ENCODE results near the gene TLE7.
A peak's percentile ranks its signal among the peaks of the same experiment; 100 is the strongest.

The TLE7 gene

DNA sequence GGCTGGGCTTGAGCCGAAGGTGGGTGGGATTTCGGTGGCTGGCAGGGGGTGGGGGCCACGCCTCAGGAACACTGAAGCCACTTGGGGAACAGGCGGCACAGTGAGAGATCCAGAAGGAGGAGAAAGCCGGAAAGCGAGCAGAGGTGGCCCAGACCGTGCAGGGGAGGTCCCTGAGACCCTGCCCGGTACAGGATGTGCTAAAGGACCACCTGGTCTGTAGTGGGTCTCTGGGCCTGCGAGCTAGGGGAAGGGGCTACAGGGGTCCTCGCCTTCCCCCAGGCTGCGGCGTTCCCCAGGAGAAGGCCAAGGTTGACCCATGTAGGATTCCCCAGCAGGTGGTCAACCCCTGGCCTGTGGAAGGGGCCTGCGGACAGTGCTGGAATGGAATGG lies at the start of gene TLE7:
TSS of gene TLE7 (minus strand) at position 4 of the 390 bp plus-strand sequence. CDS start 8,730 bp downstream, outside the sequence.
- no peak within 1 kb of the TSS for H3K4me3 ChIP-seq (ENCODE audit: low read depth, low read length)

DNA sequence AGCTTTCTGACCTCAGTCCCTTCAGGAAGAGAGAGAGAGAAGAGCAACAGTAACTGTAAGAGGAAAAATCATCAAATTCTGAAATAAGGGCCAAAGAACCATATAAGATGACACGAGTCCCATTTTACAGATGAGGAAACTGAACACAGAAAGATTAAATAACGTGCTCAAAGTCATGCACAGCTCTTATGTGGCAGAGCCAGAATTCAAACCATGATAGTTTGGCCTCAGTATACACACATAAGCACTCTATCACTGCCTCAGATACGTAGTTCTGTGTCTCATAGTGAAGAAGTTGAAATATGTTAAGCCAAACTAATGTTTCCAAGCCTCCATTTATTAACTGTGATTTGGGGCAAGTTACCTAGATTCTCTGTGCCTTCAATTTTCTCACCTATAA lies 49.2 kb upstream of the TLE7 start:
- no peak overlapping the region for H3K4me3 ChIP-seq (ENCODE audit: low read depth, low read length)

DNA sequence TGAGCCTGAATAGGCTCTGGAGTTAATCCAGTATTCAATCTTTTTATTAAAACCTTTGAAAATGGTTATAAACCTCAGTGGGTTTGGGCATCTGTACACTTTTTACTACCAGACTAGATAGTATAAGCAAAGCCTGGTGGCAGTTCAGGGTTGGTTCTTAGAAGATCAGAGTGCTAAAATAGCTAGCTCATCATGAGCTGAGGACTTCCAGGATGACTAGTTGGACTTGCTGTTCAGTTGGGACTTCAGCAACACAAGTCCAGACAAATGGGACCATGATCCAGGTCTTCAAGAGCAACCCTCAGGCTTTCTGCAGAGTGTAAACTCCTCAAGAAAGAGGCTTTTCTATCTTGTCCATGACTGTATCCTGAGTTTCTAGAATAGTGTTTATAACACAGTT lies 48.5 kb upstream of the TLE7 start:
- H3K4me3 ChIP-seq (ENCODE audit: low read depth, low read length): no peak overlapping the region

DNA sequence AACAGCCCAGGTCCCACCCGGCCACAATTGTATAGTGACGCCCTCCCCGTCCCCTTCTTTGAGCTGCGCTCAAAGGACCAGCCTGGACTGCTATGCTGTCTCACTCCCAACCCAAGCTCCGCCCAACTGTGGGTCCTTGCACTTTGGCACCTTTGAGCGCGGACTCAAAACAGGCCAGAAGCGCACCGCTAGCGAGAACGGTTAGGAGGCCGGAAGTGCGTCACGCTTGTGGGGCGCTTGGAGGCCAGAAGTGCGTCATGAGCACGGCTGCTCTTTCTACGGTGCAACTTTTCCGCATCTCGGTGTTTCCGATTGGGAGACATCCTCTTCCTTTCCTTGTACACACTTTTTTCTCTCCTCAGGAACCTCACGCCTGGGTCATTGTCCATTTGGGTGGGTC lies 47.3 kb upstream of the TLE7 start, which contains the start of gene ZNF19:
TSS of gene ZNF19 (minus strand) at position 203 of the 400 bp plus-strand sequence. CDS start 7,210 bp downstream, outside the sequence.
- no peak within 1 kb of the TSS for H3K4me3 ChIP-seq (ENCODE audit: low read depth, low read length)

DNA sequence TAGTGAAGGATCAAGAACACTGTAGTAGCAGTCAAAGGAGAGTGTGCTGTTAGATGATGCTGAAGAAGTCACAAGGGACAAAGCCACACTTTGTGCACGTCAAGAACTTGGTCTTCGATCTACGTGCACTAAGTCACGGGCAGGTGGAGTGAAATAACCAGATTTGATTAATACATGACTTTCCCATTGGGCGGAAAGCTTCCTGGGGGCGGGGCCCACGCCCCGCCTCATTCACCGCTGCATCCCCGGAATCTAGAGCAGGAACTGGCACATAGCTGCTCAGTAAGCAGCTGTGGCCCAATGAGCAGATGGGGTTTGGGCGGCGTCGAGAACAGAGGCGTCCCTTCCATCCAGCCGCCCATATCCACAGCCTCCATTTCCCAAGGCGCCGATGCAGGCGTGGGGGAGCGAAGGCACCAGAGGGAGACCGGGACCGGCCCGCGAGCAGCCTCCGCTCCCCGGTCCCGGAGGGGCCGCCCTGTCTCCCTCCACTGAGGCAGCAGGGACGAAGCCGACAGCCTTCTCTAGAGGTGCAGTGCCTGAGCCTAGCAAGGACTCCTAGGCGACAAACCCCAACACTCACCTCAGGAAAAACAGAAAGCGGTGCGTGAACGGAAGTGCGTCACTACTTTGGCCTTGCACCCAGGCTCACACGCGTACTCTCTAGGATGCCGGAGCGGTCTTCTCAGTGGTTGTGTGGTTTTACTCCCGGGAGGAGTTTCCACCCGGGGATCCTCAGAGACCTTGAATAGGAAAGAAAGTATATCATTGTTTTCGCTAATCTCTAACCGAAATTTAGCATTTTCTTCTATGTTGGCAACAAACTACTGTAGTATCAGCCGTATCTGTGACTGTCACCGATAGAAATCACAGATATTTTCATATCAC lies 42.4 kb upstream of the TLE7 start:
- H3K4me3 ChIP-seq (ENCODE audit: low read depth, low read length): peak overlapping the region; percentile 92

DNA sequence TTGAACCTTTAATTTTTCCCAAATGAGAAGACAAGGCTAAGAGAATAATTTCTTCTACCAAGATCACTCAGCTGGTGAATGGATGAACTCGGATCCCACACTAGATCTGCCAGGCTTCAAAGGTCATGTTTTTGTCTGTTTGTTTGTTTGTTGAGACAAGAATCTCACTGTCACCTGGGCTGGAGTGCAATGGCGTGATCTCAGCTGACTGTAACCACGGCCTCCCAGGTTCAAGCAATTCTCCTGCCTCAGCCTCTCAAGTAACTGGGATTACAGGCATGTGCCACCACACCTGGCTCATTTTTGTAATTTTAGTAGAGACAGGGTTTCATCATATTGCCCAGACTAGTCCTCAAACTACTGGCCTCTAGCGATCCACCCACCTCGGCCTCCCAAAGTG lies 40.7 kb upstream of the TLE7 start:
- H3K4me3 ChIP-seq (ENCODE audit: low read depth, low read length): no peak overlapping the region

DNA sequence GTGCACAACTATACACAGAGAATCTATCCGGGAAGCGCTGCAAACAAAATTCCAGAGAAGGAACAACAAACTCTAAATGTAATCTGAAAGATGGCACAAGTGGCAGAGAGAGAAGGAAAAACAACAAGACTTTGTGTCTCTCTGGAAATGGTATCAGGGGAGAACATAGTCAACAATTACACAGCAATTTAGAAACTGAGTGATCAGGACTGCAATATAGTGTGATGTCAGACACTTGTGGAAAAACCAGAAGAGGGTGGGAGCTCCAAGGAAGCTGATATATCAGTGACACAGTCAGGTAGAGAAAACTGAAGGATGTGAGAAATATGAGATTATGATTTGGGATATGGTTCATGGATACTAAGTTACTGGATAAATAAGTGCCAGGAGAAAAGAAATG lies 39.1 kb upstream of the TLE7 start:
- no peak overlapping the region for H3K4me3 ChIP-seq (ENCODE audit: low read depth, low read length)

DNA sequence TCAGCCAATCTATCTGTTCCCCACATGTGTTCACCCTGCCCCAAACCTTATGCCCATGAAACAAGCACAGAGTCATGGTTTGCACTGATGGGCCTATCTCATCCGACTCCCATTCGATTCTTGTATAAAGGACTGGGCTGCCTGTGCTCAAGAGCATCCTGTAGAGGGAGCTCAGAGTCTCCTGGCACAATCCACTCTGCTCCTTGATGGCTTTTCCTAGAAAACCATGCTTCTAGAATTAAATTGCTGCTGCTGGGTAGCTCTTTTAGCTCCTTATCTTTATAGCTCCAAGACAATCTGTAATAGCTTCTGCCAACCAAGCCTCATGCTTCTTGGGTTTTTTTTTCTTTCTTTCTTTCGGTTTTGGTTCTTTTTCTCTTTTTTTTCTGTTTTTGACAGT lies 37.6 kb upstream of the TLE7 start:
- H3K4me3 ChIP-seq (ENCODE audit: low read depth, low read length): no peak overlapping the region

DNA sequence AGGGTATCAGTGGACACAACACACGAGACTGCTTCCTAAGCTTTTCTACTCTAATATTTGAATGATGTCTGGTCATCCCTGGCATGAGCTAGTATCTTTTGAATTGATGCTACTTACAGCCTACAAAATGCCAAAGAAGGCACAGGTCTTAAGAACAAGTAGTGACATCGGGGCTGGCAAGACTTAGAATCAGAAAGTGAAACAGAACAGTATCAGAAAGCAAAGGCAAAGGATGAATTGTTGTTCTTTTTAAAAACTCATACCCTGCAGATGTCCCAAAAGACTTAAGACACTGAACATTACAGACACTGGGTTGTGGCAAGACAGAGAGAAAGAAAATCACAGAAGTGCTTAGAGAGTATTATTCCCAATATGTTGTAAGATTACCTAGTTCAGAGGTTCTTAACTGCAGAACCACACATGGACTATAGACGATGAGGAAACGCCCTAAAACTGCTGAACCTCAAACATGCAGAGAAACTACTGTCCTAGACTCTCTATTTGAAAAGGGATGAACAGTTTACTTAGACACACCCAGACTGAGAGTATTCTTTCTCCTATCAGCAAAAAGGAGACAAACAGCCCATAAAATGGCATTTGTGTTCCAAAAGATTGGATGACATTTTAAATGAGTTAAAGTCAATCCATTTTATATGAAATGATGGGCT lies 34.7 kb upstream of the TLE7 start:
- no peak overlapping the region for H3K4me3 ChIP-seq (ENCODE audit: low read depth, low read length)

DNA sequence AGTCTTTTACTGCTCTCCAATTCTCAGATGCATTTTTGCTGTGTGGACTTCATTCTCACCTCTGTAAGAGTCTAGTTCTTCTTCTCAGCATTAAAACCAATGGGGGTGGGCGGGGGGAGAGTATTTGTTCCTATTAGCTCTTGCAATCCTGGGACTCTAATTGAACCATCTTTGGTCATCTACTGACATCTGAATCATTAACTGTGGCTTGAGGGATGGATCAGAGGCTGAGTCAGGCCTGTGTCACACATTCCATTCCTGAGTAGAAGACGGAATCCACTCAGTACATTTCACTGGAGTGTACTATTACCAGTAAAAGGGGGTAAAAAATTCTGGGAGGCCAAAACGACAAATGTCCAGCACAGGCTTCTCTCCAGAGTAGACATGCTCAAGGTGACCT lies 33.0 kb upstream of the TLE7 start:
- H3K4me3 ChIP-seq (ENCODE audit: low read depth, low read length): no peak overlapping the region

DNA sequence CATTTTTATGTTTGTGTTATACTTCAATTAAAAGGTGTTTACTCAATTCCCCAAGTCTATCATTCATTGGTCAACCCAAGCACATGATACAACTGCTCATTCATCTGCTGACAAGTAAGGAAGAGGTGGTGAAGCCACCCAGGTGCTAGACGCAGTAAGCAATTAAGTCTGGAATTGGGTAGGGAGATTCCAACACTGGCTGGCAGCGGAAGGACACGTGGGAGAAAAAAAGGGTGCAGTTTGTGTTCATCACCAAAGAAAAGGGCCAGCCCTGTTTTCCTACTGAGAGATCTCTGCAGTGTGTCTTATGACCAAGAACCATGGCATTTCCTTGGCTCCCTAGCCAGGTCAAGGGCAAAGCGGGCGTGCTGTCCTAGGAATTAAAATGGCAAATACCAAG lies 32.0 kb upstream of the TLE7 start:
- H3K4me3 ChIP-seq (ENCODE audit: low read depth, low read length): no peak overlapping the region

DNA sequence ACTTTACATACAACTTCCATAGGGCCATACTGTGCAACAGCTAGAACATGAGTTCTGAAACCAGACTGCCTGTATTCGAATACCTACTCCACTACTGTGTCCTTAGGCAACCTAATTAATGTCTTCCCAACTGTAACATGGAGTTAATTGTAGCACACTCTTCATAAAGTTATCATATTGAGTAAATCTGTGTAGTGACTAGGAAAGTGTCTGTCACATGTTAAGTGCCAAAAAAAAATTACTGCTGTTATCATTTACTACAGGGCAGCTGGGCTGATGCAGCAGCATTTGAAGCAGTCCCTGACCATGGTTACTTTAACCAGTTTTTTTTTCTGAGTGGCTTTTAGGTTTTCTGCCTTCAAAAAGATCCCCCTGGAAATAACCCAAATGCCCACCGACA lies 31.1 kb upstream of the TLE7 start:
- H3K4me3 ChIP-seq (ENCODE audit: low read depth, low read length): no peak overlapping the region

DNA sequence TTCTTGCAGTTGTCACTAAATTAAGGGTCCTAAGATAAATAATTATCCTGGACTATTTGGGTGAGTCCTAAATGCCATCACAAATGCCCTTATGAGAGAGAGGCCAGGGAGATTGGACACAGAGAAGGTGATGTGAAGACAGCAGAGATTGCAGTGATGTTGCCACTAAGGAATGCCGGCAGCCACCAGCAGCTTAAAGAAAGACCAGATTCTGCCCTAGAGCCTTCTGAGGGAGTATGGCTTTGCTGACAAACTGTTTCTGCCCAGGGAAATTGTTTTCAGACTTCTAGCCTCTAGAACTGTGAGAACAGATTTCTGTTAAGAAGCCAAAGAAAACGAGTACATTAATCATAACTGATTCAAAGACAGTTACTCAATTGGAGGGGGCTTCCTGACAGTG lies 30.2 kb upstream of the TLE7 start:
- H3K4me3 ChIP-seq (ENCODE audit: low read depth, low read length): no peak overlapping the region

DNA sequence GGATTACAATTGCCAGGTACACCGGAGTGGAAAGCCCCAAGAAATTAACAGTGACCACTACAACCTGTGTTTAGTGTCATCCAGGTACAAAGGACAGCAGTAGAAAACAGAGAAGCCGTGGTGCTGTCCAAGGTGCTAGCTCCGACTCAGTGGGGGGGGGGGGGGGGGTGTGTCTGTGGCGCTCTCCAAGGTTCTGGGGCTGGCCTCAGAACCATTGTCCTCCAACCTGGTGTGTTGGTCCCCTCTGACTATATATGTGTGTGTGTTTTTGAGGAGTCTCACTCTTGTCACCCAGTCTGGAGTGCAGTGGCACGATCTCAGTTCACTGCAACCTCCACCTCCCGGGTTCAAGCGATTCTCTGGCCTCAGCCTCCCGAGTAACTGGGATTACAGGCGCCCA lies 26.0 kb upstream of the TLE7 start:
- H3K4me3 ChIP-seq (ENCODE audit: low read depth, low read length): no peak overlapping the region

DNA sequence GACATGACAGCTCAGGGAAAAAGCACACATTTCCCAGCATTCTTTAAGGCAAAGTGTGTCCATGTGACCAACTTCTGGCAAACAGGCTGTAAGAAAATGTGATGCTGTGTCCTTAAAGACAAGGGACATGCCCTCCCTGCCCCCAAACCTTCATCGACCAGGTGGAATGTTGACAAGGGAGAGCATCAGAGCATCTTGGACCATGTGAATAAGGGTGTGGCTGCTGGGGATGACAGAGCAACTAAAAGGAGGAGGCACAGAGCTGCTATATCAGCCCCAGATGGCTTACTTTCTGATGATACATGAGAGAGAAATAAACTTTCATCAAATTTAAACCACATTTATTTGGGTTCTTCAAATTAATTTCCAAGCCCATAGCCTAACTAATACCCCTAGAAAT lies 22.4 kb upstream of the TLE7 start:
- H3K4me3 ChIP-seq (ENCODE audit: low read depth, low read length): no peak overlapping the region

DNA sequence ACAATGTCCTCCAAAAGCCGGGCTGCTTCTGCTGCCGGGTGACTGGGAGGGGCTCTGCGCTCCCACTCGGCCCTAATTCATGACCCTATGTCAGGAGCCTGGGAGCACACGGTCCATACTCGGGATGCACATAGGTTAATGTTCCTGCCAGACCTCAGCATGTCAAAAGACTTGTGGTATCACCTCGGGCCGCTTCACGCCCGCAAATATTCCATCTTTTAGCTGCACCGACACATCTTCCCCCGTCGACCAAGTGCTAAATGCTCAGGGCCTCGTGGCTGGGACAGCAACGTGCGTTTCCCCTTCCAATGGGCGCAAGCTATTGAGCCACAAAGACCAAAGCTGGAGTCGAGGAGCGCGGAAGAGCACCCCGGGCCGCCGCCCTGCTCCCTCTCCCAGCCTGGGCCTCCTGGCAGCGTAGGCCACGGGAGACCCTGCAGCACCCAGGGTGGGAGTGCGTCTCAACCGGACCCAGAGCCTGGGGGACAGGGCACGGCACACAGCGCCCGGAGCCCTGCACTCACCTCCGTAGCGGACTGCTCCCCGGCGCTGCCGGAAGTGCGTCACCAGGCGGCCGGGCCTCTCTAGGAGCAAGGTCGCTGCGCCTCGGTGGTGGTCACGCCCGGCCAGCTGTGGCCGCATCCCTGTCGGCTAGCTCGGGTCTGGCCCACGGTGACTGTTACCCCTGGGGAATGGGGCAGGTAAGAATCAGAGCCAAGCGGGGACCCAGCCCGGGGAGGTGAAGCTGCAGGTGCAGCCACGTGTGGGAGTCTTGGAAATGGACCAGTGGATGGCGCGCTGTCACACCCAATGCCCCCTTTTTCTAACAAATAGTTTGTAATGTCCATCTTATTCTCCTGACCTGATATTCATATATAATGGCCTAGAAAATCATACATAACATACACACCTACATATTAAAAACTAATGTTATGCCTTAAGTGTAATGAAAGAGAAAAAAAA lies 20.1 kb upstream of the TLE7 start, which contains the start of gene ZNF23:
TSS of gene ZNF23 (minus strand) at position 562 of the 963 bp plus-strand sequence. CDS start 5,451 bp downstream, outside the sequence.
- peak within 1 kb of the TSS; percentile 97 for H3K4me3 ChIP-seq (ENCODE audit: low read depth, low read length)

DNA sequence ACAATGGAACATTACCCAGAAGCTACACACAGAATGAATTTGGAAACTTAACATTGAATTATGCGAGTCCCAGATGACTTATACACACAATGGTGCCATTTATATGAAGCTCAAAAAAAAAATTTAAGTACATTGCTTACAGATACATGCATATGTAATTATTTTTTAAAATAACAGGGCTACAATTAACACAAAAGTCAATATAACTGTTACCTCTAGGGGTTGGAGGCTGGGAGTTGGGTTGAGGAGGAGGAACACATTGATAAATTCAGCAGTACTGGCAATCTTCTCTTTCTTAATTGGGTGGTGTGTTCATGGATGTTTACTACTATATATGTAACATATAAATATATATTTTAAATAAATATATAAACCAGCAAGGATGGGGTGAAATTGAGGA lies 19.1 kb upstream of the TLE7 start:
- H3K4me3 ChIP-seq (ENCODE audit: low read depth, low read length): peak overlapping the region; percentile 97

DNA sequence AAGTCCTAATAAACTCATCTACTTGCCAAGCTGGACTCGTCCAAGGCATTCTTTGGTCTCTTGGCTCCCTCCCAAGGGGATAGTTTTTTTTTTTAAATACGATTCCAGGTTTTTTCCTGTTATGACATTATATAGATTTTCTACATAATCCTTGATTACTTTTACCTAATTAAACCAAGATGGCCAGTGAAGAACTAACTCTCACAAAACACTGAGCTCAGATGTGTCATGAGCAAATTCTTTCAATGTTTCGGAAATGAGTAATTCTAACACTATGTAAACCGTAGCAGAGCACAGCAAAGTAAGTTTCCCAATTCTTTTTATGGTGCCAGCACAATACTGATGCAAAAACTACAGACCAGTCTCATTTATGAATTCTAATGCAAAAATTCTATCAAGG lies 18.4 kb upstream of the TLE7 start:
- no peak overlapping the region for H3K4me3 ChIP-seq (ENCODE audit: low read depth, low read length)

DNA sequence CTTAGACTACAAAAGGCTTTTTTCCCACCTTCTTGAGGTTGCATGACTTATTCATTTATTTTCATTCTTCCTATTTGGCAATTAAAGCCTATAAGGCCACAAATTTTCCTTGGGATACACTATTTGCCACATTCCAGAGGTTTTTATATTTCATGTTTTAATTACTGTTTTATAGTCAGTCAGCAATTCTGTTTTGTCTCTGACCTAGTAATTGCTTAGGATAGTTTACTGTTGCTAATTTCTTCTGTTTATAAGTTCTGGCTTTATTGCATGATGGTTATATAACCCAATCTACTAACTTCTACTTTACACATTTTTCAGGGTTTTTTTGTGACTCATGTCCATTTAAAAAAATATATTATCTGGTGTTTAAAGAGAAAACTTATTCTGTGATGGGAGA lies 17.7 kb upstream of the TLE7 start:
- H3K4me3 ChIP-seq (ENCODE audit: low read depth, low read length): no peak overlapping the region

DNA sequence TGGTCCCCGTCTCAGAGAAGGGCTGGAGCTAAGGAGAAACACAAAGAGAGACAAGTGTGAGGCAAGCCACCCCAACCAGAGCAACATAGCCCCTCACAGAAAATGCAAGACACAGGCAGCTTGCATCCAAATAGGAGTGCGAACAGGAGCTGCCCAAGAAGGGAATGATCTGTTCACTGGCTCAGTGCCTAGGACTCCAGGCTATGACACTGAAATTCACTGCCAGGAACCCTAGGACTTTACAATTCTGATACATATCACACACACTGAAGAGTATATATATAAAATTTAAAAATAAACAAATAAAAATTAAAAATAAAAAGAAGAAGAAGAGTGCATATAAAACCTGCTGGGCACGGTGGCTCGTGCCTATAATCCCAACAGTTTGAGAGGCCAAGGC lies 14.9 kb upstream of the TLE7 start:
- no peak overlapping the region for H3K4me3 ChIP-seq (ENCODE audit: low read depth, low read length)

DNA sequence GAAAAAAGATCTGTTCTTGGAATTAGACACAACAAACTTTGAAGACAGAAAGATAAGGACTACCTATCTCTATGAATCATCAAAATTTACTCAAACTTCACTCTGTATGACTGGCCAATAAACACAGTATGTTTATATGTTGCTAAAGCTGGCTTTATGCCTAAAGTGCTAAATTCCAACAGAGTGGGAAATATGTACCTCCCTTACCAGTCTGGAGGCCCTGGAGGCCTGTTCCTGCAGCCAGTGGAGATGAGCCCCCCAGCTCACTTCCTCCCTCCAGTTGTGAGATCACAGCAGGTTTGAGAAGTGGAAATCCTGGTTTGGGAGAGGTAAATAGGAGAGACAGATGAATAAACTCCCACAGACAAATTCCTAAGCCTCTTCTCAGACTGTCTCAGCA lies 11.2 kb upstream of the TLE7 start:
- no peak overlapping the region for H3K4me3 ChIP-seq (ENCODE audit: low read depth, low read length)
